KMS-11 (cell line): ENCODE data around the gene FAM110D.

ENCODE experiments used
- H2AFZ ChIP-seq: fragments of 200-600 bp; sonication (generic); 2 replicates; pipeline ENCODE4 v1.6.1; 2016; ENCODE audit warnings: antibody characterized with exemption, mixed run types, low read depth
- H3K27ac ChIP-seq: fragments of 200-600 bp; sonication (generic); 2 replicates; pipeline ENCODE4 v1.6.1; 2016; ENCODE audit warnings: mild to moderate bottlenecking, mixed run types
- H3K27me3 ChIP-seq: fragments of 200-600 bp; sonication (generic); 2 replicates; pipeline ENCODE4 v1.6.1; 2017; ENCODE audit warnings: mild to moderate bottlenecking, low read depth, mixed run types, moderate library complexity; ENCODE audit not compliant: insufficient read depth
- H3K36me3 ChIP-seq: fragments of 200-600 bp; sonication (generic); 2 replicates; pipeline ENCODE4 v1.6.1; 2017; ENCODE audit warnings: mild to moderate bottlenecking, mixed run types; ENCODE audit not compliant: insufficient read depth
- H3K4me1 ChIP-seq: fragments of 200-600 bp; sonication (generic); 2 replicates; pipeline ENCODE4 v1.6.1; 2016; ENCODE audit warnings: mild to moderate bottlenecking, low read depth, mixed run types; ENCODE audit not compliant: poor library complexity, severe bottlenecking
- H3K4me2 ChIP-seq: fragments of 200-600 bp; sonication (generic); 2 replicates; pipeline ENCODE4 v1.7.0; 2016; ENCODE audit warnings: mild to moderate bottlenecking, mixed run types
- H3K4me3 ChIP-seq: fragments of 200-600 bp; sonication (generic); IDR thresholded peaks from 2 replicates; pipeline ENCODE4 v1.6.1; 2017; ENCODE audit warnings: low read depth, low read length, mixed read lengths; ENCODE audit not compliant: insufficient read depth
- H3K79me2 ChIP-seq: fragments of 200-600 bp; sonication (generic); 2 replicates; pipeline ENCODE4 v1.6.1; 2016; ENCODE audit warnings: low read depth, mixed run types; ENCODE audit not compliant: insufficient read depth
- H3K9ac ChIP-seq: fragments of 200-600 bp; sonication (generic); 2 replicates; pipeline ENCODE4 v1.6.1; 2016; ENCODE audit warnings: mild to moderate bottlenecking, mixed run types
- H4K20me1 ChIP-seq: fragments of 200-600 bp; sonication (generic); 2 replicates; pipeline ENCODE4 v1.6.1; 2016; ENCODE audit warnings: mild to moderate bottlenecking, mixed run types; ENCODE audit not compliant: insufficient read depth
- TF ChIP-seq, protein P1 (sequence below): fragments of 200-600 bp; sonication (generic); conservative IDR thresholded peaks from 2 replicates; pipeline ENCODE4 v1.6.1; 2017; ENCODE audit warnings: low read depth, mild to moderate bottlenecking, antibody characterized with exemption, low read length, moderate library complexity, mixed read lengths

FAM110D gene

DNA sequence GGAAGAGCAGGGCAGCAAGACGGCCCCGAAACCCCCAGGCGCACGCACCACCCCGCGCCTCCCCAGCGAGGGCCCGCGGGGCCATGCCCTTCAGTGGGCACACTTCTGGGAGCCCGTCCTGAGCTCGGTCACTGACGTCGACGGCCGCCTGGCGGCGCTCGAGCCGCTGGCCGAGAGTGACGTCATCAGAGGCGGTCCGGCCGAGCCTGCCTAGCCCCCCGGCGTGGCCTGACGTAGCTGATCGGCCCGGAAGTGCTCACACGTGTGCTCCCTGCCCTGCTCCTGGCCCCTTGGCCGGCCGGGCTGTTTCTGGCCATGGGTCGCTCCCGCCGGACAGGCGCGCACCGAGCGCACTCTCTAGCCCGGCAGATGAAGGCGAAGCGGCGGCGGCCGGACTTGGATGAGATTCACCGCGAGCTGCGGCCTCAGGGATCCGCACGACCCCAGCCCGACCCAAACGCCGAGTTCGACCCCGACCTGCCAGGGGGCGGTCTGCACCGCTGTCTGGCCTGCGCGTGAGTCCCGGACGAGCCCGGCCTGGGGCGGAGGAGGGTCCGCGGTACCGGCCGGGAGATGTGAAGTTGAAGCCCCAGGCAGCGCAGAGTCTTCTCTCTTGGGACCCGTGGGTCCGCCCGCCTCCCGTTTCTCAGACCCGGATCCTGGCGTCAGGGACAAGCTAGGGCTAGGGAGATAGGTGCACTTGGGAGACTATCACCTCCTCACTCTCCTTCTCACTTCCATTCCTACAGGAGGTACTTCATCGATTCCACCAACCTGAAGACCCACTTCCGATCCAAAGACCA is 11.0 kb downstream of the FAM110D start, which contains the start of gene ZNF593:
Gene ZNF593 (plus strand): TSS at position 240 of the 803 bp plus-strand sequence. CDS start 76 bp downstream, at position 316.
- TF ChIP-seq, protein P1, sequence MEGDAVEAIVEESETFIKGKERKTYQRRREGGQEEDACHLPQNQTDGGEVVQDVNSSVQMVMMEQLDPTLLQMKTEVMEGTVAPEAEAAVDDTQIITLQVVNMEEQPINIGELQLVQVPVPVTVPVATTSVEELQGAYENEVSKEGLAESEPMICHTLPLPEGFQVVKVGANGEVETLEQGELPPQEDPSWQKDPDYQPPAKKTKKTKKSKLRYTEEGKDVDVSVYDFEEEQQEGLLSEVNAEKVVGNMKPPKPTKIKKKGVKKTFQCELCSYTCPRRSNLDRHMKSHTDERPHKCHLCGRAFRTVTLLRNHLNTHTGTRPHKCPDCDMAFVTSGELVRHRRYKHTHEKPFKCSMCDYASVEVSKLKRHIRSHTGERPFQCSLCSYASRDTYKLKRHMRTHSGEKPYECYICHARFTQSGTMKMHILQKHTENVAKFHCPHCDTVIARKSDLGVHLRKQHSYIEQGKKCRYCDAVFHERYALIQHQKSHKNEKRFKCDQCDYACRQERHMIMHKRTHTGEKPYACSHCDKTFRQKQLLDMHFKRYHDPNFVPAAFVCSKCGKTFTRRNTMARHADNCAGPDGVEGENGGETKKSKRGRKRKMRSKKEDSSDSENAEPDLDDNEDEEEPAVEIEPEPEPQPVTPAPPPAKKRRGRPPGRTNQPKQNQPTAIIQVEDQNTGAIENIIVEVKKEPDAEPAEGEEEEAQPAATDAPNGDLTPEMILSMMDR = peak; percentile 77
- Histone ChIP-seq H3K27me3 (peaks cover 21% of the 10 kb centered on the region), H3K79me2 (no peaks in the 10 kb centered on the region), H3K4me3 (peak within 1 kb of the TSS; percentile 78), H4K20me1 (no peaks in the 10 kb centered on the region), H3K36me3 (no peaks in the 10 kb centered on the region), H3K4me1 (peaks cover 29% of the 10 kb centered on the region), H3K27ac (peak within 1 kb of the TSS; percentile 37), H2AFZ (peak within 1 kb of the TSS; percentile 89), H3K4me2 (peak within 1 kb of the TSS; percentile 94), H3K9ac (peak within 1 kb of the TSS; percentile 95)

DNA sequence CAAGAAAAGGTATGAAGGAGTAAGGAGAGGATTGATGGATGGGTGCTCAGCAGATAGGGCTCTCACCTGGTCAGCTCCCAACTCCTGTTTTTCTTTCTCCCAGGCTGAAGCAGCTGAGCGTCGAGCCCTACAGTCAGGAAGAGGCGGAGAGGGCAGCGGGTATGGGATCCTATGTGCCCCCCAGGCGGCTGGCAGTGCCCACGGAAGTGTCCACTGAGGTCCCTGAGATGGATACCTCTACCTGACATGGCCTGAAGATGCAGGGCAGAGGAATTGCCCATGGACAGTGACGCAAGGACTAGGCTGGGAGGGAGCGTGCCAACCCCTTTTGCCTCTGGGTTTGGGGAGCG is 11.6 kb downstream of the FAM110D start:
- TF ChIP-seq, protein P1 = no peak
- Histone ChIP-seq H3K9ac (peak overlapping the region; percentile 95; the same call in 1 of the 2 replicates), H2AFZ (peak overlapping the region; percentile 89), H3K27ac (no peak overlapping the region; the same call in 1 of the 2 replicates), H3K27me3 (peaks cover 18% of the 10 kb centered on the region), H3K79me2 (no peaks in the 10 kb centered on the region), H4K20me1 (no peaks in the 10 kb centered on the region), H3K36me3 (no peaks in the 10 kb centered on the region), H3K4me2 (peak overlapping the region; percentile 94), H3K4me1 (peaks cover 24% of the 10 kb centered on the region), H3K4me3 (peak overlapping the region; percentile 78)

DNA sequence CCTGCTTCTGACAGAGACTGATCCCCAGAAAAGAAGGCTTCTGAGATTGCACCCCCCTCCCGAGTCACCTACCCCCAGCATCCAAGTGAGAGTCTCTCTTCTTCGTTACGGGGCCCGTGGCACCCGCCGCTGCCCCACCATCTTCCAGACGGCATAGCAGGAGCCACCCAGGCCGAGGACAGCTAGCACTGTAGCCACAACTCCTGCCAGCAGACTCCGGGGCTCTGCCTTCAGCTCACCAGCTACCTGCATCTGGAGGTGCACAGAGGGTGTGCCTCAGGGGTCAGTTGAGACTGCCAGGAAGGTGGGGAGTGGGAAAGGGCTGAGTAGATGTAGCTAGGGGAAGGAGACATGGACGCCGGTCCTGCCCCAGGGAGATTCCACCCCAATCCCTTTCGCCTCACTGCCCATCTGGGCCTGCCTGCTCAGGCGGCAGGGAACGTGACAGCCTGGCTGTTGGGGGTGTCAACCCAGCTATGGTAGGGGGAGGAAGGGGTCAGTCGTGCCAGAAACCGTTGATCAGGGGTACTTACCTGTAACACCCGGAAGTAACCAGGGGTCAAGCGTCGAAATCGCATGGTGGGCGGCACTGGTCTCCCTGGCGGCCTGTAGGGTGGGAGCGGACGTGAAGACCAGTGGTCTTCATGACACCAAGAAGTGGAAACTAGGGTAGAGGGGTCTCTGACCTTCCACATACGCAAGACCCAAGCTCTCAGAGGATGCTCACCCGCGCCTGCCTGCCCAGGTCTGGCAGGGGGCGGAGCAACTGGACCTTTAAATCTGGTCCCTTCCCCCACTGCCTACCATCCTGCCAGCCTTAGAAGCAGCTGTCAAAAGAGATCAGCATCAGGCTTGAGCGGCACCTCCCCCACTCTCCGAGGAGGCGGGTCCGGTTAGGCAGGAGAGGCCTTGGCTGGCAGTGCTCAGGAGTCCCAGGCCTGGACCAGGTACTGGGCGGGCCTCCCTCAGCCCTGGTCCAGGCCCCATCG is 12.5 kb downstream of the FAM110D start, which contains the start of gene ZNF593OS:
Gene ZNF593OS (minus strand): TSS at position 749 of the 989 bp plus-strand sequence. CDS start 171 bp downstream, at position 578.
- peaks cover 15% of the 10 kb centered on the region for H3K4me1 ChIP-seq
- peaks cover 16% of the 10 kb centered on the region for H3K27me3 ChIP-seq
- H3K36me3 ChIP-seq = no peaks in the 10 kb centered on the region
- no peak within 1 kb of the TSS for H3K4me3 ChIP-seq
- peak within 1 kb of the TSS; percentile 94; the same call in 1 of the 2 replicates for H3K4me2 ChIP-seq
- no peaks in the 10 kb centered on the region for H4K20me1 ChIP-seq
- no peak within 1 kb of the TSS for H3K9ac ChIP-seq
- TF ChIP-seq, protein P1 = no peak
- H3K79me2 ChIP-seq = no peaks in the 10 kb centered on the region
- no peak within 1 kb of the TSS for H3K27ac ChIP-seq
- H2AFZ ChIP-seq = no peak within 1 kb of the TSS

DNA sequence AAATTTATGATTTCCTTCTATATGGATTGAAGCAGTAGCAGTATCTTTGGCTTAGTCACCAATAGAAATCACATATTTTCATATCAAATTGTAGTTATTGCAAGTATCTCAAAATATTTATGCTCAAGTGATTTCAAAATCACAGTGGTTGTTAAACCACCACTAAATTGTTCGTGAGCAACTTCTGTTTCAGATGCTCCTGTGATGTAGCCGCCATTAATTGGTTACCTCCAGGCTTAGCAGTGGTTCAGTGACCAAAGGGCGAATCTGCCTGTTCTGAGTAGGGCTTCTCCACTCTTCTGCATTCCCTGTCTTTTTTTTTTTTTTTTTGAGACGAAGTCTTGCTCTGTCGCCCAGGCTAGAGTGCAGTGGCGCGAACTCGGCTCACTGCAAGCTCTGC is 16.5 kb downstream of the FAM110D start:
- Histone ChIP-seq H2AFZ (no peak overlapping the region), H3K27ac (no peak overlapping the region), H4K20me1 (no peaks in the 10 kb centered on the region), H3K4me1 (peaks cover 13% of the 10 kb centered on the region), H3K9ac (no peak overlapping the region), H3K4me2 (no peak overlapping the region), H3K27me3 (no peaks in the 10 kb centered on the region), H3K4me3 (no peak overlapping the region), H3K36me3 (no peaks in the 10 kb centered on the region), H3K79me2 (no peaks in the 10 kb centered on the region)
- TF ChIP-seq, protein P1 = no peak
